Thyroid gland (tissue), 4 donors: ENCODE data around the gene CYP27B1. TPM values are rescaled to one million over a fixed set of nuclear protein-coding genes. Genes with fewer than 3 reads are reported as not detected.

Experiments
- DNase-seq, 2 donors: peaks; one replicate each; pipeline ENCODE4 v3.0.0-alpha.2; 2019
- H3K27ac ChIP-seq, 3 donors: fragments of 200-600 bp; sonication (generic); 1 replicate in 2 of 3; 2 replicates in 1 of 3; pipeline ENCODE4 v1.5.1; 2016 to 2019; ENCODE audit warnings: mild to moderate bottlenecking in 1 of 3, moderate library complexity in 1 of 3
- H3K27me3 ChIP-seq: fragments of 200-600 bp; sonication (generic); one replicate; pipeline ENCODE4 v1.5.1; 2019
- H3K36me3 ChIP-seq, 2 donors: fragments of 200-600 bp; sonication (generic); one replicate each; pipeline ENCODE4 v1.5.1; 2016 to 2019
- H3K4me1 ChIP-seq, 2 donors: fragments of 200-600 bp; sonication (generic); one replicate each; pipeline ENCODE4 v1.5.1; 2017 to 2019
- H3K4me3 ChIP-seq, 3 donors: fragments of 200-600 bp; sonication (generic); replicated peaks in 1 of 3; 1 replicate in 2 of 3; 2 replicates in 1 of 3; pipeline ENCODE4 v1.5.1; 2016; ENCODE audit warnings: mild to moderate bottlenecking in 1 of 3
- H3K9me3 ChIP-seq: fragments of 200-600 bp; sonication (generic); one replicate; pipeline ENCODE4 v1.5.1; 2017
- CTCF ChIP-seq, 6 experiments: fragments of 200-600 bp in 3 of 6; fragments of 450-650 bp in 3 of 6; sonication (generic) in 3 of 6; IDR thresholded peaks; one replicate each; pipeline ENCODE4 v1.5.1; 2016 to 2019; ENCODE audit warnings: antibody characterized with exemption in 6 of 6, mild to moderate bottlenecking in 2 of 6, inconsistent platforms in 1 of 6, moderate library complexity in 1 of 6
- POLR2A ChIP-seq, 2 donors: fragments of 450-650 bp; IDR thresholded peaks; one replicate each; pipeline ENCODE4 v1.6.1; 2017; ENCODE audit warnings: antibody characterized with exemption in 2 of 2, mild to moderate bottlenecking in 2 of 2, moderate library complexity in 1 of 2
- WGBS, 2 donors: methylation state at CpG; one replicate each; pipeline ENCODE4 v1.1.5; 2017; 5-methylcytosine and 5-hydroxymethylcytosine counted together
- intact Hi-C: fragments of 100-400 bp; cut with DNase I; formaldehyde crosslinking; loops from one replicate; pipeline ENCODE4 v1.15.1; 2023
- total RNA-seq, 4 donors: library from RNA; depleted of rRNA; stranded (reverse); fragments of >200 nt; gene quantifications; one replicate each; pipeline ENCODE4 v1.2.3, GENCODE V29; 2016

Gene CYP27B1
- total RNA-seq, 4 donors from 2014 or later, result 2.7 to 13.0 (median 10.0) TPM

DNA sequence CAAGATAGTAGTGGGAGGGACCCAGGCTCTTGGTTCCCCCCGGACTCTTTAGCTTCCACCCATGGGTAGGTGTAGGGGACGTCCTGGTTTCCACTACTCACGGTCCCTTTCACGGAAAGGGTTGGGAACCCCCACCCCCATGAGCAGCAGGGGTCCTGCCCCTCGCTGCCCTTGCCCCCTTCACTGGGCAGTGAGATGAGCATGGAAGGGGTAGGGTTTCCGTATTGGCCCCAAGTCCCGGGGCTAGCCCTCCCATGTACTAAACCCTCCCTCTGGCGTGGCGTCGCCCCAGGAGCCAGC lies 41.1 kb downstream of the CYP27B1 start:
- no peak overlapping the region for H3K4me3 ChIP-seq
- peaks cover 1 to 5% of the 10 kb centered on the region in 2 donors for H3K36me3 ChIP-seq
- 12 to 35% methylated on average over 4 to 8 of the region's 10 CpGs for WGBS, 2 donors
- TF ChIP-seq CTCF (IDR thresholded peaks at IDR 0.05), result no peak
- no peak for TF ChIP-seq POLR2A (IDR thresholded peaks at IDR 0.05)
- no peaks in the 10 kb centered on the region for H3K27me3 ChIP-seq
- peaks cover 9 to 24% of the 10 kb centered on the region in 2 donors for H3K4me1 ChIP-seq
- H3K27ac ChIP-seq, result no peak overlapping the region
- no peaks in the 10 kb centered on the region for H3K9me3 ChIP-seq
- intact Hi-C loops, result no loop called here
- no peak for DNase-seq

GRCh38 chr12:57724936-57725740 lies 41.7 kb downstream of the CYP27B1 start:
- H3K4me3 ChIP-seq, result no peak overlapping the region
- no peaks in the 10 kb centered on the region for H3K27me3 ChIP-seq
- 43 to 60% methylated on average over 5 to 10 of the region's 11 CpGs for WGBS, 2 donors
- TF ChIP-seq POLR2A (IDR thresholded peaks at IDR 0.05) (no peak), CTCF (IDR thresholded peaks at IDR 0.05) (no peak)
- H3K36me3 ChIP-seq, result peaks cover 8 to 12% of the 10 kb centered on the region in 2 donors
- no peak overlapping the region for H3K27ac ChIP-seq
- intact Hi-C loops, result no loop called here
- DNase-seq, result no peak
- no peaks in the 10 kb centered on the region for H3K9me3 ChIP-seq
- H3K4me1 ChIP-seq, result peaks cover 9 to 24% of the 10 kb centered on the region in 2 donors

GRCh38 chr12:57724003-57724935 lies 42.6 kb downstream of the CYP27B1 start:
- Histone ChIP-seq H3K36me3 (peaks cover 17 to 20% of the 10 kb centered on the region in 2 donors), H3K27ac (no peak overlapping the region), H3K4me3 (no peak overlapping the region), H3K4me1 (peaks cover 9 to 24% of the 10 kb centered on the region in 2 donors), H3K27me3 (no peaks in the 10 kb centered on the region), H3K9me3 (no peaks in the 10 kb centered on the region)
- 83 to 84% methylated on average over 9 to 12 of the region's 12 CpGs for WGBS, 2 donors
- TF ChIP-seq CTCF (IDR thresholded peaks at IDR 0.05), result no peak
- DNase-seq, result no peak
- intact Hi-C loops, result no loop called here

GRCh38 chr12:57723630-57723962 lies 43.3 kb downstream of the CYP27B1 start:
- no peaks in the 10 kb centered on the region for H3K9me3 ChIP-seq
- peaks cover 9 to 24% of the 10 kb centered on the region in 2 donors for H3K4me1 ChIP-seq
- intact Hi-C loops, result no loop called here
- DNase-seq, result no peak
- H3K36me3 ChIP-seq, result peaks cover 23 to 27% of the 10 kb centered on the region in 2 donors
- WGBS, 2 donors, result 69 to 70% methylated on average over 2 of the region's 2 CpGs
- no peak overlapping the region for H3K4me3 ChIP-seq
- TF ChIP-seq CTCF (IDR thresholded peaks at IDR 0.05), result no peak
- no peaks in the 10 kb centered on the region for H3K27me3 ChIP-seq
- H3K27ac ChIP-seq, result no peak overlapping the region
